Omental fat pad (tissue), 4 donors: ENCODE measurements around the gene DNASE1L2. TPM values are rescaled to one million over a fixed set of nuclear protein-coding genes. Genes with fewer than 3 reads are reported as not detected.

Source experiments
- ATAC-seq: fragments of 150-250 bp; one replicate; pipeline ENCODE4 v1.9.1; 2016; ENCODE audit warnings: mild to moderate bottlenecking, moderate library complexity; ENCODE audit not compliant: low FRiP score
- DNase-seq: peaks from one replicate; pipeline ENCODE4 v3.0.0-alpha.2; 2019; ENCODE audit warnings: low spot score
- total RNA-seq, 4 donors: library from RNA; depleted of rRNA; stranded (reverse); fragments of >200 nt; gene quantifications; one replicate each; pipeline ENCODE4 v1.1.0, GENCODE V29; 2016
- TF ChIP-seq, protein P1 (sequence below), 3 donors: fragments of 450-650 bp; IDR thresholded peaks; one replicate each; pipeline ENCODE4 v1.5.1; 2016 to 2017; ENCODE audit warnings: antibody characterized with exemption in 3 of 3, mild to moderate bottlenecking in 3 of 3, moderate library complexity in 2 of 3

The DNASE1L2 gene
- total RNA-seq, 4 donors from 2014 or later, result 0.63 to 0.93 (median 0.84) TPM; not detected in 1

DNA sequence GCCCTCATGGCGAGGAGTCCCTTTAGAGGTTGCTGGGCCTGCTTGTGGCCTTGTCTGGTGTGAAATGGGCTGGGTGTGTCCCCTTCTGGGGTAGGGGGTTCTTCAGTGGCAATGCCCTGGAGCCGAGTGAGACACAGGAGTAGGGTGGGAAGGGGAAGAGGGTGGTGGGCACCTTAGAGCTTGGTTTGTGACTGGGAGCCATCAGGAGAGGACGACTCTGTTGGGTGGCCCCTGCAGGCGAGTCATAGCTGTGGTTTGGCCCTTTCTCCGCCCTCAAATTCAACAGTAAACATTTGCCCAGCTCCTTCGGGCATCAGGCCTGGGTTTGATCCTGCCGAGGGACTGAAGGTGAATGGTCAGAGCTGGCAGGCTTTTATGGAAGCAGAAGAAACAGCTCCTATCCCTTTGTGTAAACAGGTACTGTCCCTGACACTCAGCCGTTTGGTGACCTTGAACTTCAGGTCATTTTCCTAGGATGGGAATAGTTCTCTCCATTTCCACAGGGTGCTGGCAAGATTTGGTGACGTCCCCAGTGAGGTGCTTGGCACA lies 9.9 kb upstream of the DNASE1L2 start:
- DNase-seq, result no peak
- TF ChIP-seq, protein P1, sequence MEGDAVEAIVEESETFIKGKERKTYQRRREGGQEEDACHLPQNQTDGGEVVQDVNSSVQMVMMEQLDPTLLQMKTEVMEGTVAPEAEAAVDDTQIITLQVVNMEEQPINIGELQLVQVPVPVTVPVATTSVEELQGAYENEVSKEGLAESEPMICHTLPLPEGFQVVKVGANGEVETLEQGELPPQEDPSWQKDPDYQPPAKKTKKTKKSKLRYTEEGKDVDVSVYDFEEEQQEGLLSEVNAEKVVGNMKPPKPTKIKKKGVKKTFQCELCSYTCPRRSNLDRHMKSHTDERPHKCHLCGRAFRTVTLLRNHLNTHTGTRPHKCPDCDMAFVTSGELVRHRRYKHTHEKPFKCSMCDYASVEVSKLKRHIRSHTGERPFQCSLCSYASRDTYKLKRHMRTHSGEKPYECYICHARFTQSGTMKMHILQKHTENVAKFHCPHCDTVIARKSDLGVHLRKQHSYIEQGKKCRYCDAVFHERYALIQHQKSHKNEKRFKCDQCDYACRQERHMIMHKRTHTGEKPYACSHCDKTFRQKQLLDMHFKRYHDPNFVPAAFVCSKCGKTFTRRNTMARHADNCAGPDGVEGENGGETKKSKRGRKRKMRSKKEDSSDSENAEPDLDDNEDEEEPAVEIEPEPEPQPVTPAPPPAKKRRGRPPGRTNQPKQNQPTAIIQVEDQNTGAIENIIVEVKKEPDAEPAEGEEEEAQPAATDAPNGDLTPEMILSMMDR (IDR thresholded peaks at IDR 0.05), result no peak
- ATAC-seq, result no peak

DNA sequence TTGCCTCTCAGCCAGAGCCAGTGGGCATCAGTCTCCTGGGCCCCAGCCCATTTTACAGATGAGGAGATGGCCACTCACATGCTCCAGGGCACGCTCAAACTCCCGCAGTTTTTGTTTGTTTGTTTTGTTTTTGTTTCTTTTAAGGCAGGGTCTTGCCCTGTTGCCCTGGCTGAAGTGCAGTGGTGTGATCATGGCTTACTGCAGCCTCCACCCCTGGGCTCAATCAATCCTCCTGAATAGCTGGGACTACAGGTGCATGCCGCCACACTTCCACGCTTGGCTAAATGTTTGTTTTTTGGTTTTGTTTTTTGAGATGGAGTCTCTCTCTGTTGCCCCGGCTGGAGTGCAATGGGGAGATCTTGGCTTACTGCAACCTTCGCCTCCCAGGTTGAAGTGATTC lies 9.3 kb upstream of the DNASE1L2 start:
- no peak for ATAC-seq
- TF ChIP-seq, protein P1 (IDR thresholded peaks at IDR 0.05), result no peak
- DNase-seq, result no peak

DNA sequence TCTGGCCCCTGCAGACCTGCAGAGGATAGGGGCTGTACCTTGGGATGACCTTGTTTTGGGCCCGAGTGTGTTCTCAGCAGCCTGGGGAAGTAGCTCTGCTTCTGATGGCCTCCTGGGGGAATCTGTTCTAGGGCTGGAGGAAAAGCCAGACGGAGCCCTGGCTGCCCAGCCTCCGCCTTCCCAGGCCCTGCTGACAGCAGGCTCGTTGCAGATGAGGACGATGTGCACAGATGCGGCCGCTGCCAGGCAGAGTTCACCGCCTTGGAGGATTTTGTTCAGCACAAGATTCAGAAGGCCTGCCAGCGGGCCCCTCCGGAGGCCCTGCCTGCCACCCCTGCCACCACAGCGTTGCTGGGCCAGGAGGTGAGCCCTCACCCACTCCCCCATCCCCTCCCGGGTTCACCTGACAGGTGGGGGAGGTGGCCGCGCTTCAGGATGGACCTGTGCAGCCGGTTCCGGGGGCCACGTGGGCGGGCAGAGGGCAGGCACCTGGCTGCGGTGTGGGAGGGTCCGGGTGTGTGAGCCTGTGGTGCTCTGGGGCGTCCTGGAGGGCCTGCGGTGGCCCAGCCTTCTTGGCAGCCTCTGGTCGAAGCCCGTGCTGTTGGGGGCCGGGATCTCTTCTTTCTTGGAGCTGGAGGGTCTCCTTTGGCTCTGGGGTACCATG lies 8.0 kb upstream of the DNASE1L2 start:
- no peak for DNase-seq
- TF ChIP-seq, protein P1 (IDR thresholded peaks at IDR 0.05), result no peak

DNA sequence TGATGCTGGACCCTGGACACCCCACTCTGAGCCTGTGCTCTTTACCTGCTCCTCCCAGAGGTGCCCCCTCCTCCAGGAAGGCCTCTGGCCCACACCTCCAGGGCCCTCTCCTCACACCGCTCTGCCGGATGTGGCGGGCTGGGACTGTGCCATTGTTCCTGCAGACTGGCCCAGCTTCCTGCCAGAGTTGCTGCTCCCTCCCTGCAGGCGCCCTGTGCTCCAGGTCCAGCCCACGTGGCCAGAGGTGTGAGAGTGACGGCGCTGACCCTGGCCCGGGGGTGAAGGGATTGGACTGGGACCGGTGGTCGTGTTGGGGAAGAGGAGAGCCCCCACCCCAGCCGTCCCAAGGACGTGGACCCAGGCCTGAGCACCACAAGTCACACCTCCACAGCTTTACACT lies 7.2 kb upstream of the DNASE1L2 start:
- no peak for ATAC-seq
- no peak for DNase-seq
- TF ChIP-seq, protein P1 (IDR thresholded peaks at IDR 0.05), result no peak

More for the DNA sequence above, 8.0 kb upstream of the DNASE1L2 start:
- no peak for ATAC-seq

DNA sequence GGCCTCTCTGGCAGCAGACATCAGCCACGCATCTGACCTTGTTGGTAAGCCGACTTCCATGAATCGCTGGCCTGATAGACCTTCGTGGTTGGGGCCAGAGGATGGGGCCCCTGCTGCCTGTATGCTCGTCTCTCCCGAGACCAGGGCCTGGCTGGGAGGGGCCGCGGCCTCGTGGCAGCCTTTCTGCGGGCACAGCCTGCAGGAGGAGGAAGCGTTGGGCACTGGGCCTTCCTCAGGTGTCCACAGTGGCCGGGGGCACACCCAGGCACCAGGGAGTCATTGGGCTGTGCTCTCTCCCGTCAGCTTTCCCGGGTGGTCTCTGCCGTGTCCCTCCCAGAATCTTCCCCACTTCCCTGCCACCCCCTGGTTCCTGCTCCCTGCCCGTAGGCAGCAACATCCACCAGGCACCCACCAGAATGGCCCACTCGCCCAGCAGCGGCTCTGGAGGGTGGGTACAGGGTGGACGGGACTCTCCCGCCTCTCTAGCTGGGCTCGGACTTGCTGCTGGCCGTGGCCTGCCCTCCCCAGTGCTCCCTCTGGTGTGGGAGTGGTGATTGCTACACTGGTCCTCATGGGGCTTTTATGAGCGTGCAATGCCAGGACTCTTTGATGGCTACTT lies 6.5 kb upstream of the DNASE1L2 start:
- DNase-seq, result no peak
- TF ChIP-seq, protein P1 (IDR thresholded peaks at IDR 0.05), result no peak
- no peak for ATAC-seq

DNA sequence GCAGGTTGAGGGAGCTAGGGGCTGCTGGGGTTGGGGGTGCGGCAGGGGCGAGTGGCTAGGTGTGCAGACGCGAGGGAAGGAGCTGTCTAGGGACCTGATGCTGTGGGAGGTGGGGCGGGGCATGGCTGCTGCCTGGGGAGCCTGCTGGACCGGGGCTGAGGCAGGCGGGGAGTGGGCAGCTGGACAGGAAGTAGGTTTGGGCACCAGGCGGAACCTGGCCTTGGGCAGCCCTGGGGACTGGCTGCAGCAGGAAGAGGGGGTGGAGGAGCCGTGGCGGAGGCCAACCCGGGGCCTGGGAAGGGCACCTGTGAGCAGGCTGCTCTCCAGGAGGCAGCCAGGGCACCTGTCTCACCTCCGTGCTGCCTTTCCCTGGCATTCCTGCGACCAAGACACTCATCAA lies 5.9 kb upstream of the DNASE1L2 start:
- TF ChIP-seq, protein P1 (IDR thresholded peaks at IDR 0.05), result no peak
- no peak for DNase-seq

More for the DNA sequence above, 5.9 kb upstream of the DNASE1L2 start:
- ATAC-seq, result no peak
